ENCODE data around the gene EGFLAM. TPM values are rescaled to one million over a fixed set of nuclear protein-coding genes. Genes with fewer than 3 reads are reported as not detected.

EGFLAM gene
- total and polyA plus RNA-seq, 2 donors (not counting 3 experiments of a cell fraction or from before 2014, with no cell fraction given), result 1.2 to 2.7 TPM

DNA sequence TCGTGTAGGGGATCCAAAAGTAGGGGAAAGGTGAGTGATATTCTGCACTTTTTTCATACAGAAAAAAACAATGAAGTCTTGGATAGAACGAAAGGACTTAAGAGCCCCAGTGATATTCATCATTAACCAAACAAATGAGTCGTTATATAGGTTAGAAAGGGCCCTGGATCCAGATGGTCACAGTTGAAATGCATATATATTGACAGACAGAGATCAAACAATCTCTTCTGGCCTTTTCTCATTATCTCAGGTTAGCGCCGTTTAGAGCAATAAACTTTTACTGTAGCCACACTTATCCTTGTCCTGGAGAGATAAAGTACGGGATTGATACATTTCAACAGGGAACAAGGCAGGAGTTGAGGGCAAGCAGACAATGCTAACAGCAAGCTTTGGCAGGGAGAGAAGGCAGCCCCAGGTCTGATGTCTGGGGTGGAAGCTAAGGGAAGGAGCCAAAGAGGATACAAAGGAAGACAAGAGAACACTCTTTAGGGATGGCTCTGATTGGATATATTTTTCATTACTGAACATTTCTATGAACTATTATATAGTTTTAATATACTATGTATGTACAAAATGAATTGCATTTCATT is 221.1 kb downstream of the EGFLAM start:
- H3K4me3 ChIP-seq (replicated peaks in 1 of 3; ENCODE audit: insufficient read depth in 1 of 3, low read depth in 1 of 3, low read length in 3 of 3), result no peak overlapping the region
- peaks cover 4% of the 10 kb centered on the region for H3K4me1 ChIP-seq (ENCODE audit: control insufficient read depth, extremely low read depth, insufficient read depth, low read length)
- no peak overlapping the region for H3K9ac ChIP-seq (replicated peaks; ENCODE audit: extremely low read depth, insufficient read depth, low read length)
- H3K4me2 ChIP-seq (ENCODE audit: insufficient read depth, low read length), result no peak overlapping the region
- TF ChIP-seq GATA2 (IDR thresholded peaks at IDR 0.05; ENCODE audit: insufficient read depth, insufficient read length, low read depth, low read length), result no peak
- no peak for TF ChIP-seq JUN (IDR thresholded peaks at IDR 0.05; ENCODE audit: borderline replicate concordance, insufficient read depth, insufficient read length, low read depth)
- TF ChIP-seq MYC (IDR thresholded peaks at IDR 0.05; ENCODE audit: low read depth, low read length), result no peak
- no peak for TF ChIP-seq FOS (IDR thresholded peaks at IDR 0.05; ENCODE audit: borderline replicate concordance, insufficient read depth, low read length)
- TF ChIP-seq POLR2A (IDR thresholded peaks at IDR 0.05; ENCODE audit: low read depth, low read length), result no peak
- TF ChIP-seq, protein P1, sequence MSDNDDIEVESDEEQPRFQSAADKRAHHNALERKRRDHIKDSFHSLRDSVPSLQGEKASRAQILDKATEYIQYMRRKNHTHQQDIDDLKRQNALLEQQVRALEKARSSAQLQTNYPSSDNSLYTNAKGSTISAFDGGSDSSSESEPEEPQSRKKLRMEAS (IDR thresholded peaks at IDR 0.05; ENCODE audit: insufficient read depth, insufficient read length), result no peak
- TF ChIP-seq EZH2 (IDR thresholded peaks at IDR 0.05; ENCODE audit: borderline replicate concordance, low read depth, low read length, severe bottlenecking), result no peak
- TF ChIP-seq POLR2AphosphoS5 (IDR thresholded peaks at IDR 0.05; ENCODE audit: insufficient read depth, low read depth, low read length), result no peak
- no TSS peak for BruUV-seq (replicated peaks)
- no peaks in the 10 kb centered on the region for H3K79me2 ChIP-seq (ENCODE audit: control insufficient read depth, insufficient read depth, low read length)
- H3K27ac ChIP-seq (ENCODE audit: insufficient read depth, low read depth, low read length), result no peak overlapping the region
- no peaks in the 10 kb centered on the region for H3K9me3 ChIP-seq (replicated peaks; ENCODE audit: control insufficient read depth, insufficient read depth, low read length)
- ChIA-PET POLR2A (no interaction called here), CTCF (interaction anchor here (0.7 to 2.8 kb wide), 7 partner anchors 11 to 332 kb away, joined by 3 to 20 read pairs (median 3); no protein-coding TSS in a partner anchor)
- intact Hi-C loops (cut with micrococcal nuclease), result no loop called here
- DNase-seq (ENCODE audit: low read depth, low spot score) (no peak), FAIRE-seq (no peak)
- H3K27me3 ChIP-seq (ENCODE audit: control insufficient read depth in 2 of 2, insufficient read depth in 2 of 2, low read length in 2 of 2), result no peaks in the 10 kb centered on the region
- peaks cover 0 to 3% of the 10 kb centered on the region in 2 experiments for H3K36me3 ChIP-seq (ENCODE audit: control insufficient read depth in 2 of 2, extremely low read depth in 1 of 2, insufficient read depth in 2 of 2, low read length in 2 of 2)
- H2AFZ ChIP-seq (ENCODE audit: low read depth, low read length), result no peak overlapping the region
- dilution Hi-C loops (cut with MboI; ENCODE audit: extremely low pct_ligation_motif_present, low sequenced_read_pairs), result no loop called here
- H4K20me1 ChIP-seq (replicated peaks; ENCODE audit: control insufficient read depth, extremely low read depth, insufficient read depth, low read length), result no peaks in the 10 kb centered on the region
- no peaks in the 10 kb centered on the region for H3K9me1 ChIP-seq (replicated peaks; ENCODE audit: control insufficient read depth, extremely low read depth, insufficient read depth, low read length)
